ENCODE results near the gene SLC12A7.

SLC12A7 gene

GRCh38 chr5:1002836-1003235 is 109.0 kb downstream of the SLC12A7 start:
- DNase-seq: peak in 1 of 2 experiments; percentile 11

GRCh38 chr5:1002271-1002546 is 109.7 kb downstream of the SLC12A7 start:
- DNase-seq: no peak

DNA sequence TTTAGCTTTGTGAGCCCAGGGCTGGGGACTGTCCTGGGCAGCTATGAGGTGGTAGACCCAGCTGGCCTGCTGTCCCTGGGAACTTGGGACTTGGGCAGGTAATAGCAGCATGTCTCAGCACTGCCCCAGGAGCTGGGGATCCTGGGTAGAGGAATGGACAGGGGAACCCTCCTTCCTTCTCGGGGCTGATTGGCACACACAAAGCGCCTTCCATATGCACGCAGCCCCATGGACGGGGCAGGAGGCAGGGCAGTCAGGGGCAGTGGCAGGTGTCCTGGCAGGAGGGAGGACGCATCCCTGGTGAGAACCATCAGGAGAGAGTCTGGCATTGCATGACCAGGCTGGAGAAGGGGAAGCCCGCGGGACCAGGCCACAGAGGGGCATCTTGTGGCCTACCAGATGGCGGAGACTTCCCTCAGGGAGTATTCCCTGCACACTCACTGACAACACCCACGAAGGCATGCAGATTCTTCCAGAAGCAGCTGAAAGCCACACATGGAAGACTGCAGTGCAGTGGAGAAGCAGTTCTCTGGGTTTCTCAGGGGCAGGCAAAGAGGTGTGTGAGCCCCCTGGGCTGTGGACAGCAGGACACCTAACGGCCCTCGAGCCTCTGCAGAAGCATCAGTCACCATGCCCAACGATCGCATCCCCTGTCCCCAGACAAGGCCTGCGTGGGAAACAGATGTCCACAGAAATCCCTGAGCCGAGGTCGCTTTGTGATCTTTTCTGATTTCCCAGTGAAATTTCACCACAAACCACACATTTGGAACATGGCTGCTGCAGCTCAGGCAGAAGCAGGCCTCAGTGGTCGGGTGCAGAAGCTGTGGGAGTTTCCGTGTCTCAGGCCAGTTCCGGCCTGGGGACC is 110.2 kb downstream of the SLC12A7 start:
- DNase-seq: peak in 1 of 2 experiments; percentile 19

DNA sequence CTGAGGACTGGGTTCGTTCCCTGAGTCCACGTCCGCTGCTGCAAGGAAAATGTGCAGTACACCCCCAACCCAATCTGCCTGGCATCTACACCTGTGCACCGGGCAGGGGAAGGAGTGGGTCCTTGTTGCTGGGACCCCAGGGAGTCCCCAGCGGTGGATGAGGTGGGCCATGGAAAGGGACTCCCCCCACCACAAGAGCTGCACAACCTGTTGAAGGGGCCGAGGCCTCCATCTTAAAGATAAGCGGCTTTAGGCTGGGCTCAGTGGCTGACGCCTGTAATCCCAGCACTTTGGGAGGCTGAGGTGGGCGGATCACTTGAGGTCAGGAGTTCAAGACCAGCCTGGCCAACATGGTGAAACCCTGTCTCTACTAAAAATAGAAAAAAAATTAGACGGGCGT is 111.0 kb downstream of the SLC12A7 start:
- peak in 1 of 2 experiments; percentile 10 for DNase-seq

Measured in activated T-cell treated with anti-CD3 and anti-CD28 coated beads, Interleukin-2, amount 50 U/mL, for 48 hours (primary cell).